Hair follicular keratinocyte (primary cell): ENCODE measurements around the gene CLEC4E. TPM values are rescaled to one million over a fixed set of nuclear protein-coding genes. Genes with fewer than 3 reads are reported as not detected.

Experiments
- total RNA-seq: library from RNA; depleted of rRNA; stranded (reverse); fragments of >200 nt; gene quantifications from 2 replicates; pipeline ENCODE4 v1.2.3, GENCODE V29; 2015

The CLEC4E gene
- not detected in 2 replicates for total RNA-seq

GRCh38 chr12:8540831-8541230 is at the start of gene CLEC4E:
Gene CLEC4E (minus strand): TSS chr12:8540905. CDS start chr12:8540797, 108 bp downstream.

GRCh38 chr12:8513256-8513655 is 27.4 kb downstream of the CLEC4E start, which contains the start of gene CLEC4D:
Gene CLEC4D (plus strand): TSS chr12:8513503. CDS start chr12:8513733, 230 bp downstream.

Other genes with a start within 250 kb of the CLEC4E start
- not detected in 2 replicates for gene CLEC6A, start 84.9 kb downstream of the CLEC4E start, total RNA-seq
- gene CLEC4D, start 27.4 kb downstream of the CLEC4E start, total RNA-seq, result not detected in 2 replicates
- gene AICDA, start 72.0 kb upstream of the CLEC4E start, total RNA-seq, result not detected in 2 replicates
- gene MFAP5, start 121.9 kb upstream of the CLEC4E start, total RNA-seq, result 3.8 and 24.0 TPM in 2 replicates
- 13.2 and 17.2 TPM in 2 replicates for gene RIMKLB, start 157.1 kb upstream of the CLEC4E start, total RNA-seq